Astrocyte of the spinal cord (primary cell): ENCODE results near the gene ARIH2.

Experiments
- DNase-seq: peaks from one replicate; pipeline ENCODE4 v3.0.0; 2011; ENCODE audit warnings: low read depth, low spot score
- H3K4me3 ChIP-seq: 2 replicates; pipeline ENCODE4 v1.5.1; 2011; ENCODE audit warnings: low read depth, mild to moderate bottlenecking, low read length, moderate library complexity
- CTCF ChIP-seq: IDR thresholded peaks from 2 replicates; pipeline ENCODE4 v1.5.1; 2012; ENCODE audit warnings: low read depth, mild to moderate bottlenecking, low read length, inconsistent platforms
- in situ Hi-C: cut with HindIII; loops from 2 replicates; pipeline ENCODE4 v1.10.0; 2017; ENCODE audit warnings: low sequenced_read_pairs

Gene ARIH2

GRCh38 chr3:48918388-48919214, at the start of gene ARIH2:
Gene ARIH2, plus strand, starts transcription at chr3:48918842. Its CDS starts 8,717 bp downstream, at chr3:48927559.
- peak within 1 kb of the TSS; percentile 75 for H3K4me3 ChIP-seq
- DNase-seq, result peak; percentile 94
- in situ Hi-C loops, result no loop called here
- no peak for TF ChIP-seq CTCF

GRCh38 chr3:48877671-48878070, 41.0 kb upstream of the ARIH2 start:
- in situ Hi-C loops, result no loop called here
- TF ChIP-seq CTCF, result no peak
- no peak for DNase-seq
- no peak overlapping the region for H3K4me3 ChIP-seq

DNA sequence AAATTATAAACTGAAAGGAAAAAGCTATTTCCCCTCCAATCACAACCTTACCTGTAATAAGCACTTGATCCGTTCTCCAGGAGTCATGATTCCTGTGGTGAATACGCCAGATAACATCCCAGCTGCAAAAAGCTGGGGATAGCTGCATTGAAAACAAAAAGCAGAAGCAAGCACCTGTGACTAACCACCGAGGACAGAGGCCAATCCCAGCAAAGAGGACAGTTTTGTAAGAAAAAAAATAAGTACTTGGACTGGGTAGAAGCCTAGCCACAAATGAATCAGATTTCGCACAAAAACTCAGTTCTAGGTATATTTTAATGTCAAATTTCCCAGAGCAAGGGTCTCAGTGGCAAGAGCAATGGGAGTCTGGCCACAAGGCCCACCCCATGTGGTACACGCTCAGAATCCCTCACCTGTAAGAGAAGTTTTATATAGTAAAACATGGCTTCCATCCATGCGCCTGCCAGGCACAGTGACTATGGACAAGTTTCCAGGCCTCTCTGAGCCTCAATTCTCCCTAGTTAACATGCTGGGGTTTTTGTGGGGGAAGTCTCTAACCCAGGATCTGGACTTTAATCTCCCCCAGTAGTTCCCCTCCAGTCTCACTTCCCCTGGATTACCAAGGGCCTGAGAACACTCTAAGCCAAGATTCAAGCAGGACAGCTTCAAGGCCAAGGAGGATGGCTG, 39.2 kb upstream of the ARIH2 start:
- in situ Hi-C loops, result no loop called here
- no peak for DNase-seq
- TF ChIP-seq CTCF, result no peak
- no peak overlapping the region for H3K4me3 ChIP-seq

- in situ Hi-C loops, result no loop called here
- H3K4me3 ChIP-seq, result no peak overlapping the region
- no peak for TF ChIP-seq CTCF
- no peak for DNase-seq
Measured at GRCh38 chr3:48879994-48880377, 38.7 kb upstream of the ARIH2 start.

DNA sequence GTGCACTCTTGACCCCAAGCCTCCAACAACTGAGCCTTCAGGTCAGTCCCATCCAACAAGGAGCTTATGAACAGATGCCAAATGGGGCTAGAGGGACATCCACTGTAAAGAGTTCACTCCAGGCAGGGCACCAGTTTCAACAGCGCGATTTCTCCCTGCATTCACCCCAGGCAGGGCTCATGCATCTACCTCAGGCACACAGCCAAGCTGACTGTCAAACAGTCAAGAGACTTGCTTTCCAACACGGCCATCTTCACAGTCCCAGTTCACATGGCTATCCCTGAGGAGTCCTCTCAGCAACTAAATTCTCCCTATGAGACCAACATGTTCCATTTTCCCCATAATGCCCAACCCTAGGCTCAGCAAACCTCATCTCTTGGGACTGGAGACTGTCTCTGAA, 37.6 kb upstream of the ARIH2 start:
- no peak for TF ChIP-seq CTCF
- no peak for DNase-seq
- in situ Hi-C loops, result no loop called here
- no peak overlapping the region for H3K4me3 ChIP-seq

DNA sequence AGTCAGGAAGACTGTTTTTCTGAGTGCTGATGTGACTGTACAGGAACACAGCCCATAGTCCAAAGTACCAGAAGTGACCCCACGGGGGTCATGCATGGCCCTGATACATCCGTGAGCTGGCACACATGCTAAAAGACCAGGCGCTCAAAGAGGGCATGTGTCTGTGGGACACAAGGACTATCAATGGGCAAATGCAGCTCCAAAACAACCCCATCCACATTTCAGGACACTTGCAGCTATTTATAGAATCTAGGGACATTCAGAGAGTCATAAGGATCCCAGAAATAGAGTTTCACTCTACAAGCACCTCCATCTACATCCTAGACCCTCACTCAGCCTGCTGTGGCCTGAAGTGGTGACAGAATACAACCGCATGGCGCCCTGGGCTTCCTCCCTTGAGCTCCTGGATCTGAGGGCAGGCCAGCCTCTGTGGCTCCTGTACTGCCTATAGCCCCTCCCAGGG, 37.0 kb upstream of the ARIH2 start:
- H3K4me3 ChIP-seq, result no peak overlapping the region
- DNase-seq, result no peak
- TF ChIP-seq CTCF, result no peak
- in situ Hi-C loops, result no loop called here
